Astrocyte (in vitro differentiated cells and primary cell): ENCODE data around the gene DENND6B.

Experiments
- CTCF ChIP-seq: IDR thresholded peaks from 2 replicates; pipeline ENCODE4 v1.5.1; 2011; ENCODE audit warnings: low read depth, mild to moderate bottlenecking, inconsistent platforms, low read length, moderate library complexity; ENCODE audit not compliant: insufficient read depth
- EZH2 ChIP-seq: IDR thresholded peaks from 2 replicates; pipeline ENCODE4 v1.6.1; 2012; ENCODE audit warnings: mild to moderate bottlenecking, low read length, inconsistent platforms; ENCODE audit not compliant: insufficient read depth

DNA sequence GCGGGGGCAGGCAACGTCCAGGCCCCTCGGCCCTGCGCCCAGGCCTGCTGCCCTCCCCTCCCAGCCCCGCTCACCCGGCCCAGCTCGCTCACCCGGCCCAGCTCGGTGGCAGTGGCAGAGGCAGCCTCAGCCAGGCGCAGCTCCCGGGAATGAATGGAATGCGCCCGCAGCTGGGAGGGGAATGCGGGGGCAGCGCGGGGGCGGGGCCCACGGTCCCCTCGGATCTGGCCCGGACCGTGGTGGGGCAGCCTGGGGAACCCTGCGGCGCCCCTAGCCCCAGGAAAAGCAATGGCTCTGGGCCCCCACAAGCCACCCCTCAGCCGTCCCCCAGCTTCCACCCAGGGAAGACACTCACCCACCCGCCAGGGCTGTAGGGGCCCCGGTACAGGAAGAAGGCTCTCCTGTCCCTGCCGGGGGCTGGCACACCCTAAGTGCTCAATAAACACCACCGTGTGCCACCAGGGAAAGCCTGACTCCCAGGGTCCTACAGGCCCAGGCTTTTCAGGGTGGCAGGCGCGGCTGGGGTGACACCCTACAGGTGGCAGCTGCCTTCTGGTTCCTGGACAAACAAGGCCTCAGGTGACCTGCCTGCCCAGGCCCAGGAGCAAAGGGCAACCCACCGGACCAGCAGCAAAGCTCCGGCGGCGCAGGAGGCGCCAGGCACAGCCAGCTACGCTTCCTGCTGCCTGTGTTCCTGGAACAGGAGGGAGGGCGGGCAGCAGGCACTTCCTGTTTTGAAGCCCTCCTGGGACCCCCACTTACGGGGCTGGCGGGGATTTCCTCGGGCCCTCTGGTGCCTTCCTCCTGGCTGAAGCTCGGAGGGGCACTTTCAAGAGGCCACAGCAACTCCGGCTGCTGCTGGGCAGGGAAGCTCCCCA lies 33.1 kb downstream of the DENND6B start:
- no peak for TF ChIP-seq EZH2
- no peak for TF ChIP-seq CTCF
